ENCODE data around the gene PDZD8.
"Not testable (repeated sequence)": the region's sequence is repeated elsewhere in the genome, so short reads cannot be mapped to it uniquely, and the experiment has no call there.

The PDZD8 gene

DNA sequence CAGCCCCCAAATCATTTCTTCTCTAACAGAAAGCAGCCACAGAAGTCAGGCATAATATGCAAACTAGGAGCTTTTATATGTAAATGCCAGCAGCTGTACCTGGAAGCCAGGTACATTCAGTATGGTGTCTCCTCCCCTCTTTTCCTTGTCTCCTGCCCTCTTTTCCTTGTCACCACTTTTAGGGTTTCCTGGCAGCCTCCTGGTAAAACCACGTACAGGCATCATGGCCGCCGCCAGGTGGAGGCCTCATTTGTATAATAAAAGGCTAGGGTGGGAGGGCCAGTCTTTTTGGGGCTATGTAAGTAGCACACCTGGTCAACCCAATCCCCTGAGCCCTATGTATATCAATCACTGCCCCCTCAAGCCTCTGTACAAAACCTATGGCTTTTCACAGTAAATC lies 28.7 kb downstream of the PDZD8 start:
- DNase-seq (ENCODE audit: low read depth) = no peak

DNA sequence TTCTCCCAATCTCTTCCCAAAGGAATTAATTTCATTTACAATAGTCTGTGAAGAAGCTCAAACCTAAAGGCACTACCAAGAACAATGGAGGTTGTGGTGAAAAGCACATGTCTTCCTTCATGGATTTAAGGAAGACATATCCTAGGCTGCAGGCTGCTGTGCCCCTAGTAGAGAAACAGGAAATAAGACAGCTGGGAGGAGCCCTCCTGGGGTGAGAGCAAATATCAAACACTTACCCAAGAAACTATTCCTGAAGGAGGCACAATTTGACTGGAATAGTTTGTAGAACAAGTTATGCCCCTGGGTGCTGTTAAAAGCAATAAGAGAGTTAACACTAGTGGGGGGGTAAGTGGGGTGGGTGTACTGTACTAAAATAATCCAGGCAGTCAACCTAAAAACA lies 30.1 kb downstream of the PDZD8 start:
- no peak for DNase-seq (ENCODE audit: low read depth)

DNA sequence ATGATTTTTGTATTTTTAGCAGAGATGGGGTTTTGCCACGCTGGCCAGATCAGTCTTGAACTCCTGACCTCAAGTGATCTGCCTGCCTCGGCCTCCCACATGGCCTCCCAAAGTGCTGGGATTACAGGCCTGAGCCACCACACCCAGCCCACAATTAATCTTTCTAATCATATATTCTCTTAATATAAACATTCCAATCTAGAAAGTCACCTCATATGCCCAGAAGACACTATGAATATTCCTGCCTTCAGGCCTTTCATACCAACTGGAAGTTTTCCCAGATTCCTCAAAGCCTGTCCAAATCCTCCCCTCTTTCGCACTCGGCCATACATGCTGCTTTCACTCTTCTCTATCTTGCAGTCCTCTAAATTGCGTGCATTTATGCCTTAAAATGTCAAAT lies 32.6 kb downstream of the PDZD8 start:
- DNase-seq (ENCODE audit: low read depth) = no peak

DNA sequence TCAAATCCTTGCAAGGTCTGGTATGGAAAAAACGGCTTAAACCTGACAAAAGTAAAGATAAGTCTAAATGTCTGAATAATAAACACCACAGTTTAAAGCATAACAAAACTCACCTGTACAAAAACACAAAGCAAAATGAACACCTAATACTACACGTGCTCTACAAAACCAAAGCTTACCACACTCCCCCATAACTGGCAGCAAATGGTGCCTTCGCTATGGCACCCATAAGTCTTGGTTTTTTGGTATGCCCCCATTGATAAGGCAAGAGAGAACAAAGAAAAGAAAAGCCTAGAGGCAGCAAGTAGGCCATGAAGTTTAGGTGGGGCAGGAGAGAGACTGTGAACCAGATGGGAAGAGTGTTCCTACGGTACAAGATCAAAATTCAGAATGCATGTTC lies 34.2 kb downstream of the PDZD8 start:
- DNase-seq (ENCODE audit: low read depth) = no peak

DNA sequence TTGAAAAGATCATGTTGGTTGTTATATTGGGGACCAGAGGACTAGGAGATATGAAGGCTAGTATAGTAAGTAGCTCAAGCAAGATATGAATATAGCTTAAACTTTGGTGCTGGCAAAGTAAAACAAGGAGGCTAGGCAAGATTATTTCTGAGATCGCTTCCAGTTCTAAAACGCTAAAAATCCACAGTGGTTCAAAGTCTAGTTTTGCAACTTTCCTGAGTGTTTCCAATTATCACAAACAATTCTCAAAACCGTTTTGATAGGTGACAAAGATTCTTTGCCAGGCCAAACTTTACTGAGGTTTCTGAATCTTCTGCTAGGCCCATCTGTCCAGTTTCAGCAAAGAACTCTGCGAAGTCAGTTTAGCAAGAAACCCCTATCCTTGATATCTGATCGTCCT lies 35.3 kb downstream of the PDZD8 start:
- no peak for DNase-seq (ENCODE audit: low read depth)

DNA sequence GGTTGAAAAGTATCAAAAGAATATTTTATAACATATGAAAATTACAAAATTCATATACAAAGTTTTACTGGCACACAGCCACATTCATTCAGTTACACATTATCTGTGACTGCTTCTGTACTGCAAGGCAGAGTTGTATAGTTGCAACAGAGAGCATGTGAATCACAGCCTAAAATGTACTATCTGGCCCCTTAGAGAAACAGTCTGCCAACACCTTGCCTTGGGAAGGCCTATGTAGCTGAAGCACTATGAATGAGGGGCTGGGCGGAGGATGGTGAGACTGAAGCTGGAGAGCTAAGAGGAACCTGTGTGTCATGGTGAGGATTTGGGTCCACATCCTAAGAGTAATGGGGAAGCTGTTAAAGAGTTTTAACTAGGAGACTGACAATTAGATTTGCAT lies 35.7 kb downstream of the PDZD8 start:
- DNase-seq (ENCODE audit: low read depth) = no peak

DNA sequence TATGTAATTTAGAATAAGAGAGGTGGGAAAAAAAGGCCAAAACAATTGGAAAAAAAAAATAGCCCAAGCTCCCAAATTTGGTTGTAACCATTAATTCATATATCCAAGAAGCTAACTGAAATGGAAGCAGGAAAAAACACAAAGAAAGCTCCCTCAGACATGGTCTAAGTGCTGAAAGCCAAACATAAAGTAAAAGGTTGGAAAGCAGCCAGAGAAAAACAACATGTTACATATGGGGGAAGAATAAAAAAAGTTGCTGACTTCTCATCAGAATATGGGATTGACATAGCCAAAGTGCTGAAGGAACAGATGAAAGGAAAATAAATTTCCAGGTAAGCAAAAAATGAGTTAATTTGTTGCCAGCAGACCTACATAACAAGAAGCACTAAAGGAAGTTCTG lies 40.3 kb downstream of the PDZD8 start:
- no peak for DNase-seq (ENCODE audit: low read depth)

DNA sequence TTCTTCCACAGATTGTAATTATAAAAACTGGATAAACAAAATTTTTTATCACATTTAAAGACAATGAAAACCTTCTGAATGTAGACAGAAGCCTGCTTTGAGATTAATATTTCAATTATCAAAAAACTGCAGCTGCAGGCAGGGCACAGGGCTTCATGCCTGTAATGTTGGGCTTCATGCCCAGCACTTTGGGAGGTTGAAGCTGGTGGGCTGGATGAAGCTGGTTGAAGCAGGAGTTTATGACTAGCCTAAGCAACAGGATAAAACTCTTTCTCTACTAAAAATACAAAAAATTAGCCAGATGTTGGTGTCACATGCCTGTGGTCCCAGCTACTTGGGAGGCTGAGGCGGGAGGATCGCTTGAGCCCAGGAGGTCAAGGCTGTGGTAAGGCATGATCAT lies 41.2 kb downstream of the PDZD8 start:
- DNase-seq (ENCODE audit: low read depth) = no peak

DNA sequence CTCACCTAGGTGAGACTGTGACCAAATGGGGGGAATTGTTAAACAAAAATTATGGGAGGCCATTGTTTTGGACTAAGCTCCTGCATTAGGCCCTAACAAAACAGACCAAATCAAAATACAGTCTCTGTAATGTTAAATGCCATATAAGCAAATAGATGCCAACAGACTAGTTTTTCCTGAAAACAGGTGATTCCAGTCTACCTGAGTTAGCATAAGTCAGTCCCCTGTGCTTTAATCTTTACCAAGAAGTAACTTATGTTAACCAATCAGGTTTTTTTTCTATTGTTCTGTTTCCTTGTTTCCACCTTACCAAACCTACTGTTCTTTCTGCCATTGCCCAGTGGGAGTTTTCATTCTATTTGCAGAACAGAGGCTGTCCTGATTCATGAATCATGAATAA lies 48.0 kb downstream of the PDZD8 start:
- no peak for DNase-seq (ENCODE audit: low read depth)

DNA sequence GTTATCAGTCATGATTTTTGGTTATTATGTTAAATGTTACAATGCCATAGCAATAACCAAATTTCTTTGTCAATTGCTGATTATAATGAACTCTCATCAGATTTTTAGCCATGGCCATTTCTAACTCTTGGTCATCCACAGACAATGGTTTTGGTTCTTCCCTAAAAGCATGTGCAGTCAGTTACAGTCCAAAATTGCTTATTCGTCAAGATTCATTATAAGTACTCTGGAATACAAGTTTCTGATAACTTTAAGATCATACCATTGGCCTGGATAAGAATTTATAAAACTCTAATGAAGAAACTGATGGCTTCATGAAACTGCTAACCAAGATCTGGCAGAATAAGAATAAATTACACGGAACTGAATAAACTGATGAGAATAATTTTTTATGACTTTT lies 50.9 kb downstream of the PDZD8 start:
- DNase-seq (ENCODE audit: low read depth) = no peak

DNA sequence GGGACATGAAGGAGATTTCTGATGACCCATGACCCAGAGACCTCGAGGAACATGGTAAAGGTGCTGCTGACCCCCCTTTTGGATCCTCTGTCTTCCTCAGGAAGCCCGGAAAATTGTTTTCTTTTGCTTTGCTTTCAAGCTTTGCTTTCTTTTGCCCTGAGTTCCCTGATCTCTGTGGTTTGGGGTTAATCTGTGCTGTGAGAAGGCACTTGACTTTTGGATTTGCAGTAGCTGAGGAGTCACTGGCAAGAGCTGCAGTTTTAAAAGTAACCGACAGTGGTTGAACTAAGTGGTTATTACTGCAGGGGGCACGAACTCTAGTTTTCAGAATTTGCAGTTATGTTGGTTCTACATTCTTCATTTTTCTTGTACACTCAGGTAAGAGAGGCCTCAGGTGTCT lies 53.0 kb downstream of the PDZD8 start:
- DNase-seq (ENCODE audit: low read depth) = no peak

DNA sequence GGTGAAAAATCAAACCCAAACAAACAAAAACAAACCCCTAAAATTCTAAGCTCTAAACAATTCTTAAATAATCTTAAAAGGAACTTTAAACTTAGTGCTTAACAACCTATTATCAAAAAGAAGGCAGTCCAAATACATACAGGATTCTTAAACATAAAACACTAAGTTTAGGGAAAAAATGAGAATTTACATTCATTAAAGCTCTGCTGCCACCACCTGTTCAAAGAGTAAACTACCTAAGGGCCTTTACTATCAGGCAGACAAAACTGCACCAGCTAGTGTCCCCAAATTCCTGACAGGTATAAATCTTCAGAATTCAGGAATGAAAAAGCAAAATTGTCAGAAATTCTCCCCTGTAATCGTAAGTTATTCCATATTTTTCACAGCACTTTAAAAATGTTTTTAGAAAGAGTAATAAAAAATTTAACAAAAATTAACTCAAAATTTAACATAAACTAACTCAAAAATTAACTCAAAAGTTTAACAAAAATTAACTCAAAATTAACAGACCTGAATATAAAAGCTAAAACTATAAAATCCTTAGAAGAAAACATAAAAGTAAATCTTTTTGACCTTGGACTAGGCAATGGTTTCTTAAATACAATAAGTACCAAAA lies 55.1 kb downstream of the PDZD8 start:
- no peak for DNase-seq (ENCODE audit: low read depth)

DNA sequence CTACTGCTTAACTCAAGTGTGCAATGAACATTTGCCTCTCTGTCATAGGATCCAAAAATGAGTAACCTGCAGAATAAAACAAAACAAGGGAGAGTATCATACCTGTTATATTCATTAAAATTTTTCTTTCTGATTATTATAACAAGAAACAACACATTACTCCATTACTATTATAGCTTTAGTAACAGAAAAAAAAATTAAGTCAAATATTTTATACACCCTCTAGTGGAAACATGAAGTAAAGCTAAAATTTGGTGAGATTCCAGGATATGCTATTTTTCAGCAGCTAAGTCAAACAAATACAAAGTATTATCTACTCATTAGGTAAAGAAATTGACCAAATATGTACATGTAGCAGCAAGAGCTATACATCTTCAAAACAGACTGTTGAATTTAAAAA lies 56.3 kb downstream of the PDZD8 start:
- no peak for DNase-seq (ENCODE audit: low read depth)

DNA sequence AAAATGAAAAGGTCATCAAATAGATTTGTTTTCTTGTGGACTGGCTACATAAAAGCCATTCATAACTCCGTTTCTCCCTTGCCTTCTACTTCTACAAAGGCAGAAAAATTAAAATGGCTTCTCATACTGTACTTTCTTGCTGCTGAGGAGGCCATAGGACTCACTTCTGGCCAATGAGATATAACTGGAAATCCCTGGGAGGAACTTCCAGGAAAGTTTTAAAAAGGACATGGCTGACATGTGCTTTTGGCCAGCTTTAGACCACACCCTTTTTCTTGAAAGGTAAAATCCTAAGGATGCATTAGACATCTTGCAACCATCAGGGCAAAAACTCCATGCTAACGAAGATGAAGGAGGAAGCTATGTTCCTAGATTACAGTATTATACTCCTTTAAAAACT lies 58.5 kb downstream of the PDZD8 start:
- no peak for DNase-seq (ENCODE audit: low read depth)

DNA sequence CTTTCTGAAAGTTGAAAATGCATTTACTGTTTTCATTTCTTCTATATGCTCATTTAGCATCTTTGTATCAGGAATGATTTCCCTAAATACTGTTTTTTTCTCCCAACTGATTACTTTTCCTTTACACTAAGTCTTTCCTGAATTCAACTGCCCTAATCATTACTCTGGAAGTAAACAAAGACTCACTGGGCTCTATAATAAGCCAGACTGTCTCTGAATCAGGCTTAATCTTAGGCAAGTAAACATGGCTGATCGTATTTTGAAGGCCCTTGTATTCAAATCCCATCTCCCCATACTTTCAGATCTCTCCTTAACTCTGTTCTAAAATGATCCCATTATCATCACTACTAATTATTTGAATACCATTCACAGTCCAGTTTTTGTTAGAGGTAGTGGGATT lies 61.6 kb downstream of the PDZD8 start:
- no peak for DNase-seq (ENCODE audit: low read depth)

DNA sequence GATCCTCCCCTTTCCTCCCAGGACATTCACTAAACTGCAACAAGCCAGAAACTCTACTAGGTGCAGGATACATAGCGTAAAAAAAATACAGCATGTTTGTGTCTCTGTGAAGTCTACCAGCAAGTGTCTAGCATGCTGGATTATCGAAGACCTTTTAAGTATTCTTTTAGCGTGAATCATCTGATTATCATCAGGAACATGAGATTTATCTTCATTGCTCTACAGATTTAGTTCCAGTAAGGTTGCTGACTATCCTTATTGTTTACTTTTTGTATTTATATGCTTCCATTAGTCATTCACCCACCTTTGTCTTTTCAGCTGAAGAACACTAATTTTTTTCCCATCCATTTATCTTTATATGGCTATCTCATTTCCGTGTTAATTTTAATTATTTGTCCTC lies 62.8 kb downstream of the PDZD8 start:
- DNase-seq (ENCODE audit: low read depth) = no peak

DNA sequence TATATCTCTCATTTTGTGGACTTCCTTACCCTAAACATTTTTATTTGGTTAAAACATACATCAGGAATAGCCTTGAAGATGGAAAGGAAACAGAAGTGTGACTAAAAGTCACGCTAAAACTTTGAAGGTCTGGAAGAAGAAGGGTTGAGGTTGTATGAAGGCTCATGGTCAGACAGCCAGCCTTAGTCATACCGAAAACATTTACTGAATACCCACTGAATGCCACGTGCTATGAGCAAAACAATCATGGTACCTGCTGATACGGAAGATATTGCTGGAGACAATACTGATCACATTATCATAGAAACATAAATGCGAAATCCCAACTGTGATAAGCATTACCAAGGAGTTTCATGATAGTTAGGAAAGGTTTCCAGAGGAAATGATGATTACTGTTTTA lies 64.0 kb downstream of the PDZD8 start:
- DNase-seq (ENCODE audit: low read depth) = no peak

DNA sequence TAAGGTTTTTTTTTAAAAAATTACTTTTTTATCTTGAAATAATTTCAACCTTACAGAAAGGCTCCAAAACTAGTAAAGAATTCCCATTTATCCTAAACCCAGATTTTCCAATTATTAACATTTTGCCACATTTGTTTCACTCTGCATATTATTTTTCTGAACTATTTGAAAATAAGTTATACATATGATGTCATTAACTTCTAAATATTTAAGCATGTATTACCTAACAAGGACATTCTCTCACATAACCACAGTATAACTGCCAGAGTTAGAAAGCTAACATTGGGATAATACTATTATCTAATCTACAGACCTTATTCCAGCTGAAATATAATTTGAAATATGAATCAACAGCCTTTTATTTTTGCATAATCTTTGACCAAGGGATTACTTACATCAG lies 68.6 kb downstream of the PDZD8 start:
- DNase-seq (ENCODE audit: low read depth) = no peak

DNA sequence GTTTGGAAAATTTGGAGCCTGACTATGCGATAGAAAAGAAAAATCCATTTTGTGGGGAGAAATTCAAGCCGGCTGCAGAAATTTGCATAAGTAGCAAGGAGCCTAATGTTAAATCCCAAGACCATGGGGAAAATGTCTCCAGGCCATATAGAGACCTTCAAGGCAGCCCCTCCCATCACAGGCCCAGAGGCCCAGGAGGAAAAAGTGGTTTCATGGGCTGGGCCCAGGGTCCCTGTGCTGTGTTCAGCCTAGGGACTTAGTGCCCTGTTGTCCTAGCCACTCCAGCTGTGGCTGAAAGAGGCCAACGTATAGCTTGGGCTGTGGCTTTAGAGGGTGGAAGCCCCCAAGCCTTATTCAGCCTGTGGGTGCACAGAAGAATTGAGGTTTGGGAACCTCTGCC lies 71.8 kb downstream of the PDZD8 start:
- not testable (repeated sequence) for DNase-seq (ENCODE audit: low read depth)

DNA sequence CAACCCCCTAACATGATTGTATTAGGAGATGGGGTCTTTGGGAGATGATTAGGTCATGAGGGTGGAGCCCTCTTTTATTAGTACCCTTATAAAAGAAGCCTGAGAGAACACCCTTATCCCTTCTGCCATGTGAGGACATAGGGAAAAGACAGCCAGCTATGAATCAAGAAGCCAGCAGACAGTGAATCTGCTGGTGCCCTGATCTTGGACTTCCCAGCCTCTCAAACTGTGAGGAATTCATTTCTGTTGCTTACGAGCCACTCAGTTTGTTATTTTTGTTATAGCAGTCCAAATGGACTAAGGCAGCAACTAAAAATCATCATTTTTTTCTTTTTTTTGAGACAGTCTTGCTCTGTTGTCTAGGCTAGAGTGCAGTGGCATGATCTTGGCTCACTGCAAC lies 74.6 kb downstream of the PDZD8 start:
- no peak for DNase-seq (ENCODE audit: low read depth)

DNA sequence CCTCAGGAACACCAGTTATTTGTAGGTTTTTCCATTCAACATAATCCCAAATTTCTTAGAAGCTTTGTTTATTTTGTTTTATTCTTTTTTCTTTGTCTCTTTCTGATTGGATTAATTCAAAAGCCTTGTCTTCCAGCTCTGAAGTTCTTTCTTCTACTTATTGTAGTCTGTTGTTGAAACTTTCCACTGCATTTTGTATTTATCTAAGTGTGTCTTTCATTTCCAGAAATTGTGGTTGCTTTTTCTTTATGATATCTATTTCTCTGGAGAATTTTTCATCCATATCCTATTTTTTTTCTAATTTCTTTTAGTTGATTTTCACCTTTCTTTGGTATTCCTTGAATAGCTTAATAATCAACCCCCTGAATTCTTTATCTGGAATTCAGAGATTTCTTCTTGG lies 75.8 kb downstream of the PDZD8 start:
- no peak for DNase-seq (ENCODE audit: low read depth)

DNA sequence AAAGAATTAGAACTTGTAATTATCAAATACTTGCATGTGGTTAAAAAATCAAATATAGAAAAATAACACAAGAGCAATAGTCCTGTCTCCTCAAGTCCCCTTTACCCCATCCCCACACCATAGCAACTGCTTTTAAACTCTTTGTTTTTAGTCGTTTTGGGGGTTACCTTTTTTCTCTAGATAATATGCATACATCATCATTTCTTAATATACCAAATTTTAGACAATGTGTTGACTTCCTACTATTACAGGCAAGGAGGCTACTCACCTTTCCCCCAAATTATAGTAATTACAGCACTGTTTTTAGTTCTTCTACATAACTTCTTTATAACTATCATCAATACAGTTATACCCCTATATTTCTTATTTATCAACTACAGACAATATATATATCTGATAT lies 77.0 kb downstream of the PDZD8 start:
- DNase-seq (ENCODE audit: low read depth) = no peak

DNA sequence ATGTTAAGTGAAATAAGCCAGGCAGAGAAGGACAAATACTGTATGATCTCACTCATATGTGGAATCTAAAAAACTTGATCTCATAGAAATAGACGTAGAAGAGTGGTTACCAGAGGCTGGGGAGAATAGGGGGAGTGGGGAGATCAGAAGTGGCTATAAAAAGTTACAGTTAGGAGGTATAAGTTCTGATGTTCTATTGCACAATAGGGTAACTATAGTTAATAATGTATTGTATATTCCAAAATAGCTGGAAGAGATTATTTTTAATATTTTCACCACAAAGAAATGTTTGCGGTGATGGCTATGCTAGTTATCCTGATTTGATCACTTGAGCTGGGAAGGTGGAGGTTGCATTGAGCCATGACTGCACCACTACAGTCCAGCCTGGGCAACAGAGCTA lies 80.5 kb downstream of the PDZD8 start:
- DNase-seq (ENCODE audit: low read depth) = no peak

DNA sequence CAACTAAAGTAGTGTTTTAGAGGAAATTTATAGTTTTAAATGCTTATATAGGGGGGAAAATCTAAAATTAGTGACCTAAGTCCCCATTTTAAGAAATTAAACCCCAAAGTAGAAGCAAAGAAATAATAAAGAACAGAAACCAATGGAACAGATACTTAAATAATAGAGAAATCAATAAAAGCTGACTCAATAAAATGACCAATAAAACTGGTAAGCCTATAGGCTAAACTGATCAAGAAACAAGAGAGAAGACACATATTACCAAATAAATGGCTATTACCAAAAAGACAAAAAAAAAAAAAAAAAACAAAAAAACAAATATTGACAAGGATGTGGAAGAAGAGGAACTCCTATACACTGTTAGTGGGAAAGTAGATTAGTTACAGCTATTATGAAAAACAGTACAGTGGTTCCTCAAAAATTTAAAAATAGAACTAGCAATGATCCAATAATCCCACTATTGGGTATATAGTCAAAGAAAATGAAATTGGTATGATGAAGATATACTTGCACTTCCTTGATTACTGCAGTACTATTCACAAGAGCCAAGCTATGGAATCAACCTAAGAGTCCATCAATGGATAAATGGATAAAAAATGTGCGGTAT lies 81.1 kb downstream of the PDZD8 start:
- DNase-seq (ENCODE audit: low read depth) = no peak

DNA sequence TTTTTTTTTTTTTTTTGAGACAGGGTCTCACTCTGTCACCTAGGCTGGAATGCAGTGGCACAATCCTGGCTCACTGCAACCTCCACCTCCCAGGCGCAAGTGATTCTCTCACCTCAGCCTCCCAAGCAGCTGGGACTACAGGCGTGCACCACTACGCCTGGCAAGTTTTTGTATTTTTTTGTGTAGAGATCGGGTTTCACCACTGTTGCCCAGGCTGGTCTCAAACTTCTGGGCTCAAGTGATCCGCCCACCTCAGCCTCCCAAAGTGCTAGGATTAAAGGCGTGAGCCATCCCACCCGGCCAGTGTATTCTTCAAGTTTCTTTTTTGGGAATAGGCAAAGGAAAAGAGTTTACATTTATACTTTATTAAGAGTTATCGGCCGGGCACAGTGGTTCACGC lies 84.4 kb downstream of the PDZD8 start:
- DNase-seq (ENCODE audit: low read depth) = not testable (repeated sequence)

Data from stimulated activated CD8-positive, alpha-beta memory T cell treated with anti-CD3 and anti-CD28 coated beads, Interleukin-15, amount 100 ng/mL, for 24 hours (primary cell).